HG03060 (cell line): Measurements from ENCODE around the gene OPALIN.

Source experiments
- ATAC-seq: cut with Tn5 transposase; IDR thresholded peaks from one replicate; pipeline ENCODE4 v1.9.1; 2021; ENCODE audit warnings: low read depth, moderate number of reproducible peaks; ENCODE audit not compliant: unreplicated experiment

The OPALIN gene

DNA sequence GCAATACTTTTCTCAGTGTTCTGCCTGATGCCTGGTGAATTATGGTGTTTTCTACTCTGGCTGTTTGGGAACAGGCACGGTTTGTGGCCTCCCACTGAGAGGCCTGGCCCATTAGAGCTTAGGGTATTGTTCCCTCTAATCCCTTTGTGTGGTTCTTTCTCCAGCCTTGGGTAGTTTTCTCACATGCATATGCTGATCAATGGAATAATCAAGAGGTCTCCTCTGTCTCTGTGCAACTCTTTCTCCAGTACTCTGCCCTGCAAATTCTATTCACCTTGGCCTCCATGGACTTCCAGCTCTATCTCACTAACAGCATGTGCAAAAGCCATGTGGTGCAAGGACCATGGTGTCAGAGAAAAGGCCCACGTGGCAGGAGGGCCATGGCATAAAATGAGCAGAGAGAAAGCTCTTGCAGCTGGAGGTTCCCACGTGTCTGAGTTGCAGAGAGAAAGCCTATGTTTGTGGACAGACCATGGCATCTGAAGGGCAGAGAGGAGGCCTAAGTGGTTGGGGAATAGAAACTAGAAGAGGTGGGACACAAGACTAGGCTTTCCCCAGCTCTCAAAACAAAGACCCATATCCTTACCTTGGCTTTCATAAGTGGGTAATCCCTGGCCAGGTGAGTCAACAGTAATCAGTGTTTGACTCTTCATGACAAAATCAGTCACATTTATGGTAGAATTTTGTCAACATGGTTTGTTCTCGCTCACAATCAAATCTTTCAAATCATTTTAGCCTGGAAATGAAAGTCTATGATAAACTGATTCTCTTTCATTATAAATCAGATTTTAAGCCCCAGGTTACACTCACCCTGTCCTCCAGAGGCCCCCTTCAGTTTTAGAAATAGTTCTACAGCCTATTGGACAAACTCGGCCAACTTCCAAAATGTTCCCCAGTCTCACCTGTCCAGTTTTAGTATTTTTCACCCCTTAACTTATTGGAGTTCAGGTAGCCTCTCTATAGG lies 17.3 kb downstream of the OPALIN start:
- ATAC-seq = no peak

DNA sequence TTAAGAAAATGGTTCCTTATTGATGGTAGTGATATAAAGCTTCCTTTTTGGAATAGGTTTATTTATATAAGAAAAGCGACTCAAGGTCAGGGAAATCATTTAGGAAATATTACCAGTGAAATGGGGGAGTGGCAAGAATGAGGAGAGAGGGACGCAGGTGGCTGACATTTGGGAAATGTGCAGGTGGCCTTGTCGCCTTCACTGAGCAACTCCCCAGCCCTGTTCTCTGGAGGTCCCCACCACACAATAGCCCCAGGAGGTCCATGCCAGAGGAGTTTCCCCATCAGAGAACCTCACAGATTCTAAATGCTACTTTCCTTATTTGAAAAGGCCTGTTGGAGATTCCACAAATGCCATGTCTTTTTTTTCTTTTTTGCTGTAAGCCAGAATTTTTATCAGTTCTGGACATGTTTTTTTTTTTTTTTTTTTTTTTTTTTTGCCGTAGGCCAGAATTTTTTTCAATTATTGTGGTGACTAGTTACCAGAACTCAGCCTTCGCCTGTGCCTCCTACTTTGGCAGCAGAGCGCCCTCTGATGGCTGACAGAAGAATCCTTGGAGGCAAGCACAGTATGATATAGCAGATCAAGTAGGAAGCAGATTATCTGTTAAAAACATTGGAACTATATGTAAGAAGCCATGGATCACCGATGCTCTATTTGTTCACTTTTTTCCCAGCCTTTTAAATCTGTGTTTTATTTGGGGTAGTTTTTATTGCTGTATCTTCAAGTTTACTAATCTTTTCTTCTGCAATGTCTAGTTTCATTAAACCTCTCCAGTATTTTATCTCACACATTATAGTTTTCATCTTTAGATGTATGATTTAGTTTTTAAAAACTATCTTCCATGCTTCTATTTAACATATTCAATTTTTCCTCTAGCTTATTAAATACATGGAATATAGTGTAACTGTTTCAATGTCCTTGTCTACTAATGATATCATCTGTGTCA lies 18.6 kb downstream of the OPALIN start:
- peak; percentile 46 for ATAC-seq

DNA sequence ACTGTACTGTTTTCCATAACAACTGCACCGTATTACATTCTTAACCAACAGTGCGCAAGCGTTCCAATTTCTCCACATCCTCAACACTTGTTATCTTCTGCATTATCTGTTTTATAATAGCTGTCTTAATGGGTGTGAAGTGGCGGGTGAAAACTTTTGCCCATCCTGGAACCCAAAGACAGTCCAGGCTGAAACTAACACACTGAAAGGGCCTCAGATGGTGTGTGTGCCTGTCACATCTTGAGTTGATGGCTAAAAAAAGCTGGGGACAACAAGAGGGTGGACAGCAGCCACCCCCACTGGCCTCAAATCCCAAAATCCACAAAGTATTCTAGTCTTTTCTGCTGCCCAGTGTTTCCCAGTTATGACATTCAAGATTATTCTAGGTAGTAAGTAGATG lies 19.4 kb downstream of the OPALIN start:
- ATAC-seq = no peak

DNA sequence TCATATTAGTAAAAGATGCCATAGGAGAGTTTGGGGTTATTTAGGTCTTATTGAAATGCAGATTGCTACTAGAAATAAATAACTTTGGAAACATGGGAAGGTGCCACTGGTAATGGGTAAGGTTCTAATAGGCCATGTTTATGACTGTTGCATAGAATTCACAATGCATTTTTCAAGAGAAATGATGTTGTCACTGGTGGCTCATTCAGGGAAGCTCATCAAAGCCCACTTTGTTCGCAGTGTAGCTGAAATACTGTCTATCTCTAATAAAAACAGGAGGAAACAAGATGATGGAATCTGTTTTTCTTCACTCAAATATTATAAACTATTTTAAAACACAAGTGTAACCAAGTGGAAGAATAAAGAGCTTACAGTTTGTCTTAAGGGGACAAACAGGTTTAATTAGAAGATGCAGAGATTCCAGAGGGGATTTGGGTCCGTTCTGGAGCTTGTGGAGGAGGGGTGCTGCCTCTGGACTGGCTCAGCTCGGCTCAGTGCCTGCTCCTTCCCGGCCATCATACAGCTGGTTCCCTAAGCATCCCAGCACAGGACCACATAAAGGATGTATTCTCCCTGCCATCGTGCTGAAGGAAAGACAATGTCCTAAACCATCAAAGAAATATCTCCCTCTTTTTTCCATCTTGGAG lies 20.4 kb downstream of the OPALIN start:
- no peak for ATAC-seq

DNA sequence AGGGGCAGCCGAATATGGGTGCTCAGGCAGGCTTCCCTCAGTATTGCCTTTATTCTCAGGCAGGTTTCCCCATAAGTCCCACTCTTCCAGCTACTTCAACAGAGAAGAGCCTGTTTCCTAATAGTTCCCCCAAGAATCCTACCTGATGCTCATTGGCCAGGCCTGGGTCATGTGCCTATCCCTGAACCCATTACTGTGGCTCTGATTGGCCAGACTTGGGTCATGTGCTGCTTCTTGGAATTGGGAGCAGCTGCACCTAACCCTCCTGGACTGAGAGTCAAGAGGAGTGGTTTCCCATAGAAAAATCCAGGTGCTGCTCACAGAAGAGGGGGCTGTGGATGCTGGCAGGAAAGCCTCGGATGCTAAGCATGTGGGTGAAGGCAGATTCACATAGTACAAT lies 21.7 kb downstream of the OPALIN start:
- no peak for ATAC-seq

DNA sequence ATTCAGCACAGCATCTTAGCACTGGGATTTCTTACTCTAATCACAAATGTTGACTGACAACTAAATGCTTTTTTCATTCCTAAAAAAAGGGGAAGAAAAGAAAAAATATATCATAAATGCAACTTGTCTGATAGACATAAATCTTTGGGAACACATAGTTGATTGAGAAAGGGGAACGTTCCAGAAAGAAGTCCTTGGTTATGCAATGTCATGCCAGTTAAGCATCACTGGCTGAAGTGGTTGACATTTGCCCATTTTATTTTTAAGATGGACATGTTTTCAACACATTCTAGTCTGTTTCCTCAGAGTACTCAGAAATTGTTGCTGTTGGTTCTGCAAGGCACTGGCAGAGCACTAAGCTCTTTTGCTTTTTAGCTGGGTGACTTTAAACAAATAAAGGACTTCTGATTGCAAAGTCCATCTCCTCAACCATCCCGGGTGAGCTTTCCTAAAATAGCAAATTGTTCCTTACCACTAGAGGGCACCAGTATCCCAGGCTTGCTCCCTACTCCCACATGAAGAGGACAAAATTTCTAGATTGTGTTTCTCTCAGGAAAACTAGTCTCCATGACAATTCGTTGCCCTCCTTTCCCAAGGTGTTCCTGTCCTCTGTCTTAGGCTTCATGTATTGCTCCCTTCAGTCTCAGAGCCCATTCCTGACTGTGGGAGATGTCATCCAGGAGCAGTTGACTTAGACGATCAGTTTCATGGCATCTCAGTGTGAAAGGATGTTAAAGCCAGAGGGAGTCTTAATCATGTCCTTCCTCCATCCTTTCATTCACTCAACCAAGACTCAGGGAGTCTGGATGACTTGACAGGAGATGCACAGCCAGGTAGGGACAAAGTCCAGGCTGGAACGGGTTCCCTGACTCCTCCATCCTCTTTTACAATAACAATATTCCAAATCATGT lies 23.9 kb downstream of the OPALIN start:
- no peak for ATAC-seq

DNA sequence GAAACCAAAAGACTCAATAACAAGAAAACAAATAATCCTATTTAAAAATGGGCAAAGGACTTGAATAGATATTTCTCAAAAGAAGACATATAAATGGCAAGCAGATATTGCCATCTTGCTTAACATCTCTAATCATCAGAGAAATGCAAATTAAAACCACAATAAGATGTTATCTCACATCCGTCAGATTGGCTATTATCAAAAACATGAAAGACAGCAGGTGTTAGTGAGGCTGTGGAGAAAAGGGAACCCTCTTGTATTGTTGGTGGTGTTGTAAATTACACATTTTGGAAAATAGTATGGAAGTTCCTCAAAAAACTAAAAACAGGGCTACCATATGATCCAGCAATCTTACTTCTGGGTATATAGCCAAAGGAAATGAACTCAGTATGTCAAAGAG lies 25.7 kb downstream of the OPALIN start:
- ATAC-seq = no peak

DNA sequence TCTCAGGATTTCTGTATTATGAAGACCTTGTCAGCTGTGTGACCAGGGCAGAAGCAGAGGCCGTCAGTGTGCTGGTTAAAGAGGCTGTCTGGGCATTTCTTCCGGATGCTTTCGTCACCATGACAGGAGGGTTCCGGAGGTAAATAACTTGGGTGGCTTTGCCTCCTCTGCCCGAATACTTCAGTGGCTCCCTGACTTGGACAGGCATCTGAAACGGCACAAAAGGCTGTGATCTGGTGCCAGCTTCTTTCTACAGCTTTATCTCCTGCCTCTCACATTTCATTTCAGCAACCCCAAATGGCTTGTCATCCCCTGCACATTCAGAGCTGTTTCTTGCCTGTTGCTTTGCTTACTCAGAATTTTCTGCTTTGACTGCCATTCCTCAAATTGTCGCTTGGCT lies 31.3 kb downstream of the OPALIN start:
- ATAC-seq = no peak

DNA sequence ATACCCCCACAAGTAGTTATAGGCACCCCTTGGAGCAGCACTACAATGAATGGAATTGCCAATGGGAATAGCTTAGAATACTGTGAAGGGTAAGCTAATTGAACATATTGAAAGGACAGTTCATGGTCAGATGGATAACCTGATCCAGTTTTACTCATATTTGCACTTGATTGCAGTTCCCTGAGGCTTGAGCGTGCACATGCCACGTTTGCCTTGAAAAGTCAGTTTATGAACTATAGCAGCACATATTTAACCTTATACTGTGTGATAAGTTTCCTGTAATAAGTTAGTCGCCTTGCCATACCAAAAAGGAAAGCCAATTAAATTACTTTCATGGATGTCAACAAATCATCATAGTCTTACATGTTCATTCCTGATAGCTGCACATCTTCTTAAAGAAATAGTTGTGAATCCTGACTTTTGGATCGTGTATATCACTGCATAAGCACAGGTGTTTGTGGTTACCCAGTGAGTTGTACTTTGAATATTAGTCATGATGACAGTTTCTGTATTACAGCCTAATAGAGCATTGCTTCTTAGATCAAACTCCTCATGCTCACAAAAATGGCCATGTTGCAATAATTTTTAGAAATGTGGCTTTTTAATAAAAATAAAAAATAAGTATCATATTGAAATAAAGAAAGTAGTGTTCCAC lies 33.0 kb downstream of the OPALIN start:
- peak; percentile 96 for ATAC-seq

DNA sequence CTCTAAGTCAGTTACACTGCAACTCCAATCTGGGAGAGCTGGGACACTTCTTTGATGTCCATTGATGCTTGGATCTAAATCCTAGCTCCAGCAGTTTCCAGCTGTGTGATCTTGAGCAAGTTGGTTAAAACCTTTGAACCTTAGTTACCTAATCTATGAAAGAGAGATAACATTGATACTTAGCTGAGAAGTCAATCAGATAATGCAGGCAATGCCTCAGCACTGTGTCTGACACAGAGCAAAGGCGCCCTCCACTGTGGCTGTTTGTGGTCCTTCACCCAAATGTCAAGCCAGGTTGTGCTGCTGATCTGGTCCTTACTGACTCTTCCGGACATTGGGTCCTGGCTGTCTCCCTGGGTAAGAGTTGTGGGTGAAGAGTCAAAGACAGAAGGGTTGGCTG lies 34.4 kb downstream of the OPALIN start:
- ATAC-seq = no peak

DNA sequence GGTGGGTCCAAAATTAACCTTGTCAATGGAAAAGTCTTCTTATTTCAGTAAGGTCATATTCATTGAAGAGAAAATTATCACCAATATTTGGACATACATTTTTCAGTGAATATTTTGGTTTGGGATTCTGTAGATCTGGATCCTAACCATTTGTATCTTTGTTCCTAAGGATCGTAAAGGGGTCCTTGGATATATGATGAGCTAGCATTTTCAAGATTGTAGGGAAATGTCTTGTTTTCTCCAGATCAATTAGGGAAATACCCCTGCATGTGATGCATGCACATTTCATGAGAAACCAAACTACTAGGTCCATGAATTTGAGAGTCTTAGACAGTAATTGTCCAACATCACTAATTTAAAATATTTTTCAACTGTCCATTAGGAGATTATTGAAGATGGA lies 36.5 kb downstream of the OPALIN start:
- no peak for ATAC-seq

DNA sequence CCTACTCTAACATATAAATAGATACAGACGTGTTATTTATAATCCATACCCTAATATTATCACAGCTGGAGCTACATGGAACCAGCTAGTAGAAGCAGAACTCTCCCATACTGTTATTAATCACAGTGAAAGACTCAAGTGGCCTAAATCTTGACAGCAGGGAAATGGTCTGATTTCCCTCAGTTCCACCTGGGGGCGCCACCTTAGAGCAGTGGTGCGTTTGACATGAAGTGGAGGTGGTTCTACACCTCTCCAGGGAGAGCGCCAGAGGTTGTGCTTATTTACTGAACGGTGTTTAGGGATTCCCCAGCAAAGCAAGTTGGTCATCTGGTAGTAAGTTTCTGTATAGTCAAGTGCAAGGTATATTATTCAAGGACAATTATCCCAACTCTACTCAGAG lies 37.0 kb downstream of the OPALIN start:
- ATAC-seq = no peak

DNA sequence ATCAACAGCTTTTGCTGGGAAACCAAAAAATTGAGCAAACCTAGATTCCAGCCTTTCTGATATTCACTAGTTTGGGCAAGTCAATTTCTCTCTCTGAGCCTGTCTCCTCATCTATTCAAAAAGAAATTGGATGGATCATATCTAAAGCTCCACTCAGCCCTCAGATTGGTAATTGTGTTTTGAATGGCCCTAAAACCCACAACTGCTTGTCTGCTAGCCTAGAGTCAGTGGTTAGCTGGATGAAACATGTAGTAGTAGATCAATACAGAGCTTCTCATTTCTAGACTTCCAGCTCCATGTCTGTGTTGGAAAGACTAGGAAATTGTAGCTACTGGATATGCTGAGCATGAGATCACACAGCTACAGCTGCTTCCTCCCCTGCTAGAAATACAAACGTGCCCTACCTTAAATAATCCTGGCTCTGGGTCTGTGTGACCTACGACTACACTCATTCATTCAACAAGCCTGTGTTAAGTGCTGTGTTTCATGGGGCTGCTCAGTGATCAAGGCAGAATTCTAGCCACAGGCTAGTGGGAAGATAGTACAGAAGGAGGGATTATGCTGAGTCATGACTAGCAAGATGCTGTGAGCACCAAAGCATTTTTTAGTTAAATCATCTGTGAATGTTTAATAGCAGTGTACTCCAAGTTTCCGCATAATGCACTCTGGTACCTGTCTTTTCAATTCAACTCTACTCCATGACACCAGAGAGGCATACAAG lies 38.9 kb downstream of the OPALIN start:
- ATAC-seq = no peak

DNA sequence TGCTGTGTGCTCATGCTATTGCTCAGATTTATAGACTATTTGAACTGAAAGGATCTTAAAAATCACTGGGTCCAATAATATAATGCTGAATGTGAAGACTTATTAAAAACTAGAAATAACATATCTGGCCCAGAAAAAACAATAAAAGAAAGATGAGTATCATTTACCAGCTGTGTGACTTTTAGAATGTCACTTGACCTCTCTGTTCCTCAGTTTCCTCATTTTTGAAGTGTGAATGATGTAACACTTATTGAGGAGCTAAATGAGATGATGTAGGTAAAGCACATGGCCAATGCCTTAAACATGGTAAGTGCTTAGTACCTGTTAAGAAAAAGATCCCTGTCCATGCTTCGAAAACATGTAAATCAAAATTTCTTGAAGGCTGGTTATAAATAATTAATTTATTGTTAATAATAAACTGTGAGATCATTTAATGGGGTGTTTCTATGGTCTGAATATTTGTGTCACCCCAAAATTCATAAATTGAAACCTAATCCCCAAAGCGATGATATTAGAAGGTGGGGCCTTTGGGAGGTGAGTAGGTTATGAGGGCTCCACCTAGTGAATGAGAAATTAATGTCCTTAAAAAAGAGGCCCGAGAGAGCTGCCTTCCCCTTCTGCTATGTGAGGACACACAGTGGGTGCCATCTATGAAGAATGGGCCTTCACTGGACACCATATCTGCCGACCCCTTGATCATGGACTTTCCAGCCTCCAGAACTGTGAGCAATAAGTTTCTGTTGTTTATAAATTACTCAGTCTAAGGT lies 41.6 kb downstream of the OPALIN start:
- ATAC-seq = no peak

DNA sequence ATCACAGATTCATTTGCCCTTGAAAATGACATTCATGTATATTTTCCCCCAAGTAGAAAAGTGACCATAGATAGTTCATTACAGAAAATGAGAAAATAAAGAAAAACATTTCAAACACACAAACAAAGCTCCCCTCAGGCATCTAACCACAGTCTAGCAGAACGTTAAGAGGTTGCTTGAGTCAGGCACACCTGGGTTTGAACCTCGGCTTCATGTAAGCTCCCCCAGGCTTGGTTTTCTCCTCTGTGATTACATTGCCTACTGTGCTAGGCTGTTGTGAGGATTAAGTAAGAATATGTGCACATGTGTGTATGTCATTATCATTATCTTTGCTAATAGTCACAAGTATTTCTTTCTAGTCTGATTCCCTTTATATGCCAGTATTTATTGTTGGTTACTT lies 45.5 kb downstream of the OPALIN start:
- no peak for ATAC-seq

DNA sequence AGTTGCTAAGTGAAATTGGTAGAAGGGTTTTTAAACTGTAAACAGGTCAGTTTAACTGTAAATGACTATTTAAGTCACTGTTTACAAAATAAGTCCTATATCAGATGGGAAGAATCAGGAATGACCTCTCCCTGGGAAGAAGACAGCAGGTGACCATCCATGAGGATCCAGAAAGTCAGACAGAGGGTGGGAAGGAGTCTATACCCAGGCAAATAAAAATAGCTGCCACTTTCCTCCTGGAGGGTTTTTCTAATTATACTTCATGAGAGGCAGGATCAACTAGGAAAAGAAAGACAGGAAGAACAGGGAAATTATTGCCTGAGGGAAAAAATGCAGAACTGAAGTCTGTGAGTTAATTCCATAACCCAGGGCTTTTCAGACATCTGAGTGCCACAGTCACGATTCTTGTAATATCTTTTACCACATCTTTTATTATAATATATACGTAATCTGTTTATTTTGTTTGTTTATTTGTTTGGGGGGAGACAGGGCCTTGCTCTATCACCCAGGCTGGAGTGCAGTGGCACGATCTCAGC lies 47.6 kb downstream of the OPALIN start:
- no peak for ATAC-seq

DNA sequence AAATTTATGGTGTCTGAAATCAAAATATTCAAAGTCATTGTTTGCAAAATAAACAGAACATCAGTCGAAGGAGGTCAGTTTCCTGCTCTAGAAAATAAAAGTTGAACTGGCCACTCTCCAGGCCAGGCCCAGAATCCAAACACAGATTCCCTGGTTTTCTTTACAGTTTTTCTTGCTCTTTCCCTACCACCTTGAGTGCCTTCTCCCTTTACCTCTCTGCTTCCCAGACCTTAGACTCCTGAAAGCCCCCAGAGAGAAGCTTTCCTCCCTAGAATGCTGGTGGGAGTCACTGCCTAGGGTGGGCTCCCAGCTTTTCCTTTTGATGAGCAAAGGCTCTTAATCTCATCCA lies 48.5 kb downstream of the OPALIN start:
- ATAC-seq = no peak
